Measurements from ENCODE around the gene CTRB1.

CTRB1 gene

GRCh38 chr16:75179208-75179607 is 39.6 kb upstream of the CTRB1 start:
- no peak for TF ChIP-seq CTCF (IDR thresholded peaks at IDR 0.05)
- Histone ChIP-seq H3K9me3 (peaks cover 12% of the 10 kb centered on the region), H3K27me3 (no peaks in the 10 kb centered on the region), H3K4me1 (ENCODE audit: control insufficient read depth in 1 of 2, insufficient read depth in 1 of 2, low read depth in 1 of 2, low read length in 1 of 2) (no peaks in the 10 kb centered on the region), H3K27ac (no peak overlapping the region), H3K36me3 (no peaks in the 10 kb centered on the region), H3K4me3 (ENCODE audit: low read depth in 1 of 2, low read length in 1 of 2) (no peak overlapping the region)

DNA sequence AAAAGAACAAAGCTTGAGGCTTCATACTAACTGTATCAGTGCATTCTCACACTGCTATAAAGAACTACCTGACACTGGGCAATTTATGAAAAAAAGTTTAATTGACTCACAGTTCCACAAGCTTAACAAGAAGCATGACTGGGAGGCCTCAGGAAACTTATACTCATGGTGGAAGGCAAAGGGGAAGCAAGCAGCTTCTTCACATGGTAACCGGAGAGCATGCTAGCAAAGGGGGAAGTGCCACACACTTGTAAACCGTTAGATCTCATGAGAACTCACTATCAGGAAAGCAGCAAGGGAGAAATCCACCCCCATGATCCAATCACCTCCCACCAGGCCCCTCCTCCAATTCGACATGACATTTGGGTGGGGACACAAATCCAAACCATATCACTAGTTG is 37.2 kb upstream of the CTRB1 start:
- TF ChIP-seq CTCF (IDR thresholded peaks at IDR 0.05): no peak
- Histone ChIP-seq H3K27me3 (no peaks in the 10 kb centered on the region), H3K9me3 (peaks cover 6% of the 10 kb centered on the region), H3K36me3 (no peaks in the 10 kb centered on the region), H3K4me1 (ENCODE audit: control insufficient read depth in 1 of 2, insufficient read depth in 1 of 2, low read depth in 1 of 2, low read length in 1 of 2) (peaks cover 5% of the 10 kb centered on the region in 2 experiments), H3K27ac (no peak overlapping the region), H3K4me3 (ENCODE audit: low read depth in 1 of 2, low read length in 1 of 2) (no peak overlapping the region)

DNA sequence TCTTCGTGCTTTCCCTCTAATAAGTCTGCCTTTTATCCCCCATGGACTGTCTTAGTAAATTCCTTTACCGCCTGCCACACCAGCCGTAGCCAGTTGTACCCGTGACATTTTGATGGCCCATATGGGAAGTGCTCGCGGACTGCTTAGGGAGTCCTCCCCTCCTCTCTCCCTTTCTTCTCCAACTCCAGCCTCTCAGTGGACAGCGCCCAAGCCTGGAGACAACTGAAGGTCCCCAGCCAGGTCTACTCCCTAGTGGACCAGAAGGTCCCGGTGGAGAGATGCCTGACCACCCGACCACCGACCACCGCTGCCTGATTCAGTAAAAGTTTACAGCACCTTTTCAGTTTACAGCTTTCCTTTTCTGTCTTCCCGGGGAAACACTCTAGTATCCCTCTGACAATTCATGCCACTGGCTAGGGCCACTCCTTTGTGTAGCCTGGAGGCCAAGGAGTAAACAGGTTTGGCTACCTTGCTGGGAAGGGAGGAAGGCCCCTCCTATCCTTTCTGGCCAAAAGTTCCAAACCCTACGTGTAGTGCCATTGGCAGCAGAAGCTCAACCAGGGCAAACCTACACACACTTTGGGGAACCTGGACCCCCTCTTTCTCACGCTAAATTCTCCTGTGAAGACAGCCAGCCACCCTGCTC is 29.8 kb upstream of the CTRB1 start:
- Histone ChIP-seq H3K4me1 (ENCODE audit: control insufficient read depth in 1 of 2, insufficient read depth in 1 of 2, low read depth in 1 of 2, low read length in 1 of 2) (peaks cover 11 to 20% of the 10 kb centered on the region in 2 experiments), H3K36me3 (no peaks in the 10 kb centered on the region), H3K27me3 (peaks cover 39% of the 10 kb centered on the region), H3K27ac (no peak overlapping the region), H3K4me3 (ENCODE audit: low read depth in 1 of 2, low read length in 1 of 2) (no peak overlapping the region), H3K9me3 (no peaks in the 10 kb centered on the region)
- TF ChIP-seq CTCF (IDR thresholded peaks at IDR 0.05): no peak

DNA sequence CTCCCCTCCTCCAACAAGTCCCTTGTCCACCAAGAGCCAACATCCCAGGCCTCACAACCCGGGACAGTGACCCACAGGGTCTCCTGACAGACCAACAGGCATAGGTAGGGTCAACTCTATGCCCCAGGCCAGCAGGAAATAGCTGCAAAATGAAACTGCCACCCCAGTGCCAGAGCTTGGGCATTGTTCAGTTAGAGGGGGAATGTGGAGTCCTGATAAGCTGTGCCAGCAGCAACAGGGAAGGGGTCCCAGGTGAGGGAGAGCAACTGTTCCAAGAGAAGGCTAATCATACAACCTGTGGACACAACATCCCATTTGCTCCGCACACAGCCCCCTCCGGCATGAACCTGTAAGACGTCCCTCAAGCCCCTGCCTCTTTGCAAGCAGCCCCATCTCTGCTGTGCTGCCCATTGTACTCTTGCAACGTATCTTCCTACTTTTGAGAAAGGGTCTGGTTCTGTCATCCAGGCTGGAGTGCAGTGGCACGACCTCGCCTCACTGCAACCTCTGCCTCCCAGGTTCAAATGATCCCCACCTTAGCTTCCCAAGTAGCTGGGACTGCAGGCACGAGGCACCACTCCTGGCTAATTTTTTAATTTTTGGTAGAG is 29.0 kb upstream of the CTRB1 start:
- H3K4me3 ChIP-seq (ENCODE audit: low read depth in 1 of 2, low read length in 1 of 2): no peak overlapping the region
- peaks cover 11 to 20% of the 10 kb centered on the region in 2 experiments for H3K4me1 ChIP-seq (ENCODE audit: control insufficient read depth in 1 of 2, insufficient read depth in 1 of 2, low read depth in 1 of 2, low read length in 1 of 2)
- H3K9me3 ChIP-seq: no peaks in the 10 kb centered on the region
- no peak for TF ChIP-seq CTCF (IDR thresholded peaks at IDR 0.05)
- H3K27me3 ChIP-seq: peaks cover 43% of the 10 kb centered on the region
- no peaks in the 10 kb centered on the region for H3K36me3 ChIP-seq
- H3K27ac ChIP-seq: no peak overlapping the region

- H3K27ac ChIP-seq: no peak overlapping the region
- no peak for TF ChIP-seq CTCF (IDR thresholded peaks at IDR 0.05)
Measured at GRCh38 chr16:75192606-75193264, 26.1 kb upstream of the CTRB1 start.

More at GRCh38 chr16:75192606-75193264, 26.1 kb upstream of the CTRB1 start:
- Histone ChIP-seq H3K4me3 (ENCODE audit: low read depth in 1 of 2, low read length in 1 of 2) (no peak overlapping the region), H3K36me3 (no peaks in the 10 kb centered on the region), H3K27me3 (peaks cover 70% of the 10 kb centered on the region), H3K9me3 (no peaks in the 10 kb centered on the region), H3K4me1 (ENCODE audit: control insufficient read depth in 1 of 2, insufficient read depth in 1 of 2, low read depth in 1 of 2, low read length in 1 of 2) (peaks cover under 1 to 3% of the 10 kb centered on the region in 2 experiments)
